NCI-H2081 treated with DMSO at 0.1 percent for 48 hours (cell line): Measurements from ENCODE around the gene TMEM220.

Experiments
- DNase-seq: peaks from one replicate; lab custom pipeline; 2025; lab: John Stamatoyannopoulos, UW

Gene TMEM220

GRCh38 chr17:10729334-10730193, at the start of gene TMEM220:
Gene TMEM220 (minus strand): TSS chr17:10730023. CDS start chr17:10729851, 172 bp downstream.
- DNase-seq = no peak

GRCh38 chr17:10779609-10780008, 49.8 kb upstream of the TMEM220 start:
- no peak for DNase-seq

GRCh38 chr17:10777890-10778289, 48.1 kb upstream of the TMEM220 start:
- no peak for DNase-seq

DNA sequence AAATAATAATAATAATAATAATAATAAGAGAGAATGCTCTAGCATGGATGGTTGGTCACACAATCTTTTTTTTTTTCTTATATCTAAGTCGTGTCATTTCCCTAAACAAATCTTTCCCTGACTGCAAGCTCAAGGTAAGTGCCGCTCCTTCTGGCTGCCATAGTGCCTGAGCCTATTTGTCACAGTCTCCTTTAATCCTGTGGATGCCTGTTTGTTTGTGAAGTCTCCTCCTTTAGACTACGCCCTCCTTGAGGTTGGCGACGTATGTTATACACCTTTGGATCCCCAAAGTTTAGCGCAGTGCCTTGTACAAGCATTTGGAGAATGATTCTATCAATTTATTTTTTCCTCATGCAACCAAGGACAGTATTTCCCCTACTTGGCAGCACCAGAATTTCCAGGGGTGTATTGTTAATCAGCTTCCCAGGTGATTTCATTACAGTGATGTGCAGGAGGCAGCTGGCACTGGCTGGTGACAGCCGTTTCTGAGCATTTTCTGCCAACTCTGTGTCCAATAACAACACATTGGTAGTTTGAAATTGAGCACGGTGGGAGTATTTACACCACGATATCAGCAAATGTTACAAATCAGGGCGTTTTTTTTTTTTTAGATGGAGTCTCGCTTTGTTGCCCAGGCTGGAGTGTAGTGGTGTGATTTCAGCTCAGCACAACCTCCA, 47.4 kb upstream of the TMEM220 start:
- DNase-seq = no peak

DNA sequence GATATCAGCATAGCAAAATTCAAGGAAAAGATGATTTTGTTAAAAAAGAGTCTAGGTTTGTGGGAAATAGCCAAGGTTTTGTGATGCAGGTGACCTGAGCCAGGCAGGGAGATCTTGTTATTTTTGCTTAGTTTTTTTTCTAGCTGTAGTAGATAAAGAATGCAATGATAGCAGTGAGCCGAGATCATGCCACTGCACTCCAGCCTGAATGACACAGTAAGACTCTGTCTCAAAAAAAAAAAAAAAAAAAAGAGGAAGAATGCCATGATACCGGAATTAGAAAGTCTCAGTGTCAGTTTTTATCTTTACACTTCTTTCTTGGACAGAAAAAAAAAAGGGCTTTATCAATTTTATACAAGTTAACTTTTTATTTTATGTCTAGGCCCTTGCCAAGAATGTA, 46.6 kb upstream of the TMEM220 start:
- no peak for DNase-seq

- no peak for DNase-seq
Observed at GRCh38 chr17:10775740-10776356, 46.0 kb upstream of the TMEM220 start.

GRCh38 chr17:10775058-10775457, 45.2 kb upstream of the TMEM220 start:
- no peak for DNase-seq

DNA sequence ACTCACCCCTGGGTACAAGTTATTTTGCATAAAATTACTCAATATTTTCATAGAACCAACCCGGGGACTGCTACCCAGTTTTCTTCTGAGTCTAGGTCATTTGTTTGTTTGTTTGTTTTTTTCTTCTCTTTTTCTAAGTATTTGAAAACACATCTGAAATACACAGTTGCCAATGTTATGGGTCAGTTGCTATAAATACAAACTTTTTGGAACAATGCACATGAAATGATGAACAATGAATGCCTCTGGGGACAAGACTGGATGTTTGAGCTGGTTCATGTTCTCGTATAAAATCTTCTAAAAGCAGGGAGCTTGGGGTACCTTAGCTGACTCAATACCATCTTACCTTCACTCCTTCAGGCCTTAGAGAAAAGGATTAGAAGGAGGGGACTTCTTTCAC, 43.6 kb upstream of the TMEM220 start:
- DNase-seq = no peak

- no peak for DNase-seq
Observed at GRCh38 chr17:10772425-10773380, 42.9 kb upstream of the TMEM220 start.

DNA sequence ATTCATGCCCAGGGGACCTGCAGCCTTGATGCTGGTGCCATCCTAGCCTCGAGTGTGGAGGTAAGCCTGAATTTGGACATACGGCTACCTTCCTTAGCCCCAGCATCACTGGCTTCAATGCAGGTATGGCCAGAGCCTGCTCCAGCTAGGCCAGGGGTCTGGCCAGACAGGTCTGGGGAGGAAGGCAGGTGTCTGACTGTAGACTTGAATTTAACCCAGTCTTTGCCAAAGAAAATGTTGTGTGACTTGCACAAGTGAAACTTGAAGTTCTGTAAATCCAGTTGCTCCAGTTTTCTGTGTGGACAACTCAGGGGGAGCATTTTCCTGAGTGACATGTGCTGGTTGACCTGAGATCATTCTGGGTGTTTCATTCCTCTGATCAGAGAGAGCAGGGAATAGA, 41.3 kb upstream of the TMEM220 start:
- DNase-seq = no peak

DNA sequence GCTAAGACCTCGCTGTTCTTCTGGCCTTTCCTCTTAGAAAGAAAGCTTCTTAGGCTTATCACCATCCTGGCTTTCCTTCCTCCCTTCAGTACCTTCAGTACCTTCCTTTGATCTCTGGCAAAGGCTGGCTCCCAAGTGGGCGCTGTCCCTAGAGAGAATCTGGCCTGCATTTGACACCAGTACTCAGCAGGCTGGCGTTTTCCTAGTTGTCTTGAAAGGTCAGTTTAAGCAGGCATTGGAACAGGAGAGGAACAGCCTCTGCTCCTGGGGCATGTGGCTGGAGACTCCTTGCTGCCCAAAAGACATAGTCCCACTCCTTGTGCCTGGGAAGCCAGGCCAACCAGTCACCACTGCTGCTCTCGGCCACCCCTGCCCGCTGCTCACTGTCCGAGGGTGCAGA, 40.0 kb upstream of the TMEM220 start:
- DNase-seq = no peak

DNA sequence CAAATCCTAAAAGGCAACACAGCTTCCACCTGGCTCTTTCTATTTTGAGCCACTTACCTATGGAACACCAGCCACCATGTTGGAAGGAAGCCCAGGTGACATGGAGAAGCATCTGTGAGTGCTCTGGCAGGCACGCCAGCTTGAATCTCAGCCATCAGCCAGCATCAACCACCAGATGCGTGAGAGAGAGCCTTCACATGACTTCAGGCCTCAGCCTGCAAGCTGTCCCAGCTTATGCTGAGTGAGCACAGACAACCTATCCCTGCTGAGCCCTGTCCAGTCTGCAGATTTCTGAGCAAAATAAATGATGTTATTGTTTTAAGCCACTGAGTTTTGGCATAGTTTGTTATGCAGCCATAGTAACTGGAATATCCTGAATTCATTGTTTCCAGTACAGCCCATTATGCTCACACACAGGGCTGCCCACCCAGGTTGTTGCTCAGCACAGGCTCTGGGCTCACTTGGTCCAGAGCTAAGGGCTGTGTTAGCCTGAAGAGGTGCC, 39.0 kb upstream of the TMEM220 start:
- DNase-seq = no peak

DNA sequence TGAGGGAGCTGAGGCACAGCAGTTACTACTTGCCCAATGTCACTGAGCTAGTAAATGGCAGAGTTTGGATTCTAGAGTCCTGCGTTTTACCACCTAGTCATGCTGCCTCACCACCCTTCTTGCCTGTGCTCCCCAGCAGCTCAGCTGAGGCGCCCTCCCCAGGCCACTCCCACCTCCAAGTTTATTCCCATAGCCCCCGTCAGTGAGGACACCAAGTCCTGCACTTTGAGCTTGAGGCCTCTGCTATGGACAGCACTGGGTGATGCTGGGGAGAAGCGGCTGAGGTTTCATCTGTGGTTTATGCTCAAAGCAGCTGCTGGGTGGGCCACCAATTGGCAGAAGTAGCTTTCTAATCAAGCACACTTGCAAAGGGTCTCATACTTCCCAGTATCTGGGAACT, 37.4 kb upstream of the TMEM220 start:
- DNase-seq = no peak

DNA sequence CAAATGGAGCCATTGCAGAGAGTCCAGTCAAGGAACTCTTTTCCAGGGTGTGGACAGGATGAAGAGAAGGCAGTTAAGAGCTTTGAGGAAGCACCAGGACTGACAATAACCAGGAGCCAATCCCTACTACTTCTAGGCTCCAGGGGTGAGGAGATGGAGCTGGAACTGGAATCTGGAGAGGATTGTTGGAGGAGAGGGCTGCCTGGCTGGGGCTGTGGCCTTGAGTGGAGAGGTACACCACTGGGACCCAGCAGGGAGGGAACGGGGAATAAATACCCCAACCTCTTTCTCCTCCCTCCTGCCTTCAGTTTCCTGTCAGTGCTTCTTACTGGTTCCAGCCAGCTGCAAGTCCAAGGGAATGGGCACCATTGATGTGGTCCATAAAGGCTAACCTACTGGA, 32.2 kb upstream of the TMEM220 start:
- no peak for DNase-seq

- DNase-seq = no peak
Observed at GRCh38 chr17:10761281-10761680, 31.5 kb upstream of the TMEM220 start.

- no peak for DNase-seq
Observed at GRCh38 chr17:10758062-10758461, 28.2 kb upstream of the TMEM220 start.

DNA sequence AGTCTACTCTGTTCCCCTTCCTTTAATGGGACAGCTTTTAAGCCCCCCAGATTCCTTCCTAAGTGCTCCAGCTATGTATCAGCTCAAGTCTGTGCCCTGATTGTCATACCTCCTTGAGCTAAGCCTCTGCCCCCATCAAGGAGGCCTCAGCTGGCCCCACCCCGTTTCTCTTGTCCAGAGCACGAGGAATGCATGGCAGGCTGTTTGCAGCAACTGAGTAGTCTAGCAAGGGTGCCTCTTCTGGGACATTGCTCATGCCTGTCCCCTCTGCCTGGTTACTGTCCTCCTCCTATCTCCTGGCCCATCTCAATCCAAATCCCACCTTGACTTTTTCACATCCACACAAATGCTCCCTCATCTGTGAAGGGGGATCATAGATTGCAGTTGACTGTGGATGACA, 27.8 kb upstream of the TMEM220 start:
- DNase-seq = no peak

GRCh38 chr17:10757067-10757466, 27.2 kb upstream of the TMEM220 start:
- DNase-seq = no peak

DNA sequence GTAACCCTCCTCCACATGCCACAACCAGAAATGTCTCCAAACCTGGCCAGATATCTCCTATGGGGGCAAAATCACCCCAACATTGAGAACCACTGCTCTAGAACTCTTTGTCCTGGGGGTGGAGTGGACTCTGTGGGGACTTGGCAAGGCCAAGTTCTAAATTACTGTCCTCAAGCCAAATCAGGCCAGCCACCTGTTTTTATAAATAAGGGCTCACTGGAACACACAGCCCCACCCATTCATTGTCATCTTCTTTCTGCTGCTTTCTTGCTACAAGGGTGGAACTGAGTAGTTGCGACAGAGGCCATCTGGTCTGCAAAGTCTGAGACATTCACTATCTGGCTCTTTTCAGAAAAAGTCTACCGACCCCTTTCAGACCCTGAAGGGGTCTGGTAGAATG, 26.8 kb upstream of the TMEM220 start:
- DNase-seq = no peak

- no peak for DNase-seq
Observed at GRCh38 chr17:10756185-10756584, 26.4 kb upstream of the TMEM220 start.

DNA sequence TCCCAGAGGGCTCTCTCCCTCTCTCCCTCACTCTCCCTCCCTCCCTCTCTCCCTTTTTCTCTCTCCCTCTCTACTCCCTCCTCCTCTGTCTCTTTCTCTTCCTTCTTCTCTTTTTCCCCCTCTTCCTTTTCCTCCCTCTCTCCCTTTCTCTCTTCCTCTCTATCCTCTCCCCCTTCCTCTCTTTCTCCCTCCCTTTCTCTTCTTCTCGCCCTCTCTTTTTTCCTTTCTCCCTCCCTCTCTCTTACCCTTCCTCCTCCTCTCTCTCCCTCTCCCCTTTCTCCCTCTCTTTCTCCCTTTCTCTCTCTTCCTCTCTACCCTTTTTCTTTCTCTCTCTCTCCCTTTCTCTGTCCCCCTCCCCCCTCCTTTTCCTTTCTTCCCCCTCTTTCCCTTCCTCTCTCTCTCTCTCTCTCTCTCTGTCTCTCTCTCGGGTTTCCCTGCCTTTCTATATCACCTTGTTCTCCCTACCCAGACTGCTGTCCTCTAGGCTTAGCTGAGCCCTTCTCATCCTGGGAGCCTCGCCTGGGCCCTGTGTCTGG, 25.8 kb upstream of the TMEM220 start:
- DNase-seq = no peak
